ENCODE results near the gene DPF3. TPM values are rescaled to one million over a fixed set of nuclear protein-coding genes. Genes with fewer than 3 reads are reported as not detected.

DPF3 gene
- total and polyA plus RNA-seq, 4 donors, result 0.17 to 3.9 (median 0.52) TPM

GRCh38 chr14:72839753-72840607 lies 53.9 kb downstream of the DPF3 start:
- 90 to 94% methylated on average over 12 of the region's 12 CpGs for WGBS, 2 donors
- Histone ChIP-seq H3K9me3 (ENCODE audit: control insufficient read depth in 4 of 4, insufficient read depth in 3 of 4, low read length in 3 of 4) (no peaks in the 10 kb centered on the region), H3K4me1 (ENCODE audit: control insufficient read depth in 5 of 5, insufficient read depth in 5 of 5, low read length in 5 of 5) (peaks cover 0 to 5% (median 0%) of the 10 kb centered on the region in 5 donors), H3K27ac (ENCODE audit: low read depth in 1 of 2, low read length in 1 of 2) (no peak overlapping the region), H3K9ac (ENCODE audit: insufficient read depth in 1 of 2, low read length in 2 of 2) (no peak overlapping the region), H3K27me3 (ENCODE audit: control insufficient read depth in 3 of 3, insufficient read depth in 3 of 3, low read length in 2 of 3) (no peaks in the 10 kb centered on the region), H3K4me3 (no peak overlapping the region), H3K36me3 (ENCODE audit: control insufficient read depth in 4 of 4, insufficient read depth in 4 of 4, low read length in 4 of 4) (no peaks in the 10 kb centered on the region)
- no peak for DNase-seq
- no peak for ATAC-seq (ENCODE audit: insufficient read depth, low FRiP score)
- TF ChIP-seq, protein P1, sequence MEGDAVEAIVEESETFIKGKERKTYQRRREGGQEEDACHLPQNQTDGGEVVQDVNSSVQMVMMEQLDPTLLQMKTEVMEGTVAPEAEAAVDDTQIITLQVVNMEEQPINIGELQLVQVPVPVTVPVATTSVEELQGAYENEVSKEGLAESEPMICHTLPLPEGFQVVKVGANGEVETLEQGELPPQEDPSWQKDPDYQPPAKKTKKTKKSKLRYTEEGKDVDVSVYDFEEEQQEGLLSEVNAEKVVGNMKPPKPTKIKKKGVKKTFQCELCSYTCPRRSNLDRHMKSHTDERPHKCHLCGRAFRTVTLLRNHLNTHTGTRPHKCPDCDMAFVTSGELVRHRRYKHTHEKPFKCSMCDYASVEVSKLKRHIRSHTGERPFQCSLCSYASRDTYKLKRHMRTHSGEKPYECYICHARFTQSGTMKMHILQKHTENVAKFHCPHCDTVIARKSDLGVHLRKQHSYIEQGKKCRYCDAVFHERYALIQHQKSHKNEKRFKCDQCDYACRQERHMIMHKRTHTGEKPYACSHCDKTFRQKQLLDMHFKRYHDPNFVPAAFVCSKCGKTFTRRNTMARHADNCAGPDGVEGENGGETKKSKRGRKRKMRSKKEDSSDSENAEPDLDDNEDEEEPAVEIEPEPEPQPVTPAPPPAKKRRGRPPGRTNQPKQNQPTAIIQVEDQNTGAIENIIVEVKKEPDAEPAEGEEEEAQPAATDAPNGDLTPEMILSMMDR (IDR thresholded peaks at IDR 0.05; ENCODE audit: control extremely low read depth, extremely low read depth), result no peak

GRCh38 chr14:72839351-72839750 lies 54.5 kb downstream of the DPF3 start:
- no peaks in the 10 kb centered on the region for H3K27me3 ChIP-seq (ENCODE audit: control insufficient read depth in 3 of 3, insufficient read depth in 3 of 3, low read length in 2 of 3)
- H3K9me3 ChIP-seq (ENCODE audit: control insufficient read depth in 4 of 4, insufficient read depth in 3 of 4, low read length in 3 of 4), result no peaks in the 10 kb centered on the region
- H3K27ac ChIP-seq (ENCODE audit: low read depth in 1 of 2, low read length in 1 of 2), result no peak overlapping the region
- ATAC-seq (ENCODE audit: insufficient read depth, low FRiP score) (no peak), DNase-seq (no peak)
- no peak overlapping the region for H3K4me3 ChIP-seq
- no peak overlapping the region for H3K9ac ChIP-seq (ENCODE audit: insufficient read depth in 1 of 2, low read length in 2 of 2)
- TF ChIP-seq, protein P1 (IDR thresholded peaks at IDR 0.05; ENCODE audit: control extremely low read depth, extremely low read depth), result no peak
- no peaks in the 10 kb centered on the region for H3K36me3 ChIP-seq (ENCODE audit: control insufficient read depth in 4 of 4, insufficient read depth in 4 of 4, low read length in 4 of 4)
- WGBS, 2 donors, result 94% methylated on average over 12 of the region's 12 CpGs
- H3K4me1 ChIP-seq (ENCODE audit: control insufficient read depth in 5 of 5, insufficient read depth in 5 of 5, low read length in 5 of 5), result peaks cover 0 to 5% (median 0%) of the 10 kb centered on the region in 5 donors

GRCh38 chr14:72836085-72836484 lies 57.8 kb downstream of the DPF3 start:
- WGBS, 2 donors, result 84 to 93% methylated on average over 4 of the region's 4 CpGs

More at GRCh38 chr14:72836085-72836484, 57.8 kb downstream of the DPF3 start:
- ATAC-seq (ENCODE audit: insufficient read depth, low FRiP score) (no peak), DNase-seq (no peak)
- no peak overlapping the region for H3K4me3 ChIP-seq
- H3K27me3 ChIP-seq (ENCODE audit: control insufficient read depth in 3 of 3, insufficient read depth in 3 of 3, low read length in 2 of 3), result no peaks in the 10 kb centered on the region
- H3K4me1 ChIP-seq (ENCODE audit: control insufficient read depth in 5 of 5, insufficient read depth in 5 of 5, low read length in 5 of 5), result peaks cover 0 to 6% (median 1%) of the 10 kb centered on the region in 5 donors
- H3K9me3 ChIP-seq (ENCODE audit: control insufficient read depth in 4 of 4, insufficient read depth in 3 of 4, low read length in 3 of 4), result no peaks in the 10 kb centered on the region
- TF ChIP-seq, protein P1 (IDR thresholded peaks at IDR 0.05; ENCODE audit: control extremely low read depth, extremely low read depth), result no peak
- H3K9ac ChIP-seq (ENCODE audit: insufficient read depth in 1 of 2, low read length in 2 of 2), result no peak overlapping the region
- H3K27ac ChIP-seq (ENCODE audit: low read depth in 1 of 2, low read length in 1 of 2), result peak overlapping the region in 1 of 2 donors; percentile 27
- H3K36me3 ChIP-seq (ENCODE audit: control insufficient read depth in 4 of 4, insufficient read depth in 4 of 4, low read length in 4 of 4), result no peaks in the 10 kb centered on the region

Data from lung (tissue), 12 donors.